ENCODE measurements around the gene ESRRA.

ESRRA gene

DNA sequence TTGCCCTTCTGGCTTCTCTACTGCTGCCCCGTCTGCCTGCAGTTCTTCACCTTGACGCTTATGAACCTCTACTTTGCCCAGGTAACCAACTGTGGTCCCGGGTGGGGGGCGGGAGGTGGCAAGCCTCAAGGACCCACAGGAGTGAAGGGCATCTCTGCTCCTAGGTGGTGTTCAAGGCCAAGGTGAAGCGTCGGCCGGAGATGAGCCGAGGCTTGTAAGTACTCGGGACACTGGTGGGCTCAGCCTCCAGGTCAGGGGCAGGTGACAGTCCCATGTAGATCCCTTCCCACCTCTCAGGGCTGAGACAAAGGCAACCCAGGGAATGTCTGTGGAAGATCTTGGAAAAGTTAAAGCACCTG is 18.5 kb upstream of the ESRRA start:
- POLR2A ChIA-PET (ENCODE audit: low non-redundant PET) = interaction anchor here (0.8 kb wide), 1 partner anchor 11 kb away, joined by 5 read pairs; no protein-coding TSS in a partner anchor
- CTCF ChIA-PET = interaction anchor here (0.7 to 1.1 kb wide), 2 partner anchors 15 to 168 kb away, joined by 3 to 5 read pairs; no protein-coding TSS in a partner anchor
- peak overlapping the region; percentile 97 for H3K27ac ChIP-seq
- no peak for DNase-seq (ENCODE audit: low spot score)
- TF ChIP-seq, protein P1, sequence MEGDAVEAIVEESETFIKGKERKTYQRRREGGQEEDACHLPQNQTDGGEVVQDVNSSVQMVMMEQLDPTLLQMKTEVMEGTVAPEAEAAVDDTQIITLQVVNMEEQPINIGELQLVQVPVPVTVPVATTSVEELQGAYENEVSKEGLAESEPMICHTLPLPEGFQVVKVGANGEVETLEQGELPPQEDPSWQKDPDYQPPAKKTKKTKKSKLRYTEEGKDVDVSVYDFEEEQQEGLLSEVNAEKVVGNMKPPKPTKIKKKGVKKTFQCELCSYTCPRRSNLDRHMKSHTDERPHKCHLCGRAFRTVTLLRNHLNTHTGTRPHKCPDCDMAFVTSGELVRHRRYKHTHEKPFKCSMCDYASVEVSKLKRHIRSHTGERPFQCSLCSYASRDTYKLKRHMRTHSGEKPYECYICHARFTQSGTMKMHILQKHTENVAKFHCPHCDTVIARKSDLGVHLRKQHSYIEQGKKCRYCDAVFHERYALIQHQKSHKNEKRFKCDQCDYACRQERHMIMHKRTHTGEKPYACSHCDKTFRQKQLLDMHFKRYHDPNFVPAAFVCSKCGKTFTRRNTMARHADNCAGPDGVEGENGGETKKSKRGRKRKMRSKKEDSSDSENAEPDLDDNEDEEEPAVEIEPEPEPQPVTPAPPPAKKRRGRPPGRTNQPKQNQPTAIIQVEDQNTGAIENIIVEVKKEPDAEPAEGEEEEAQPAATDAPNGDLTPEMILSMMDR (conservative IDR thresholded peaks at IDR 0.05; ENCODE audit: low read depth) = no peak

DNA sequence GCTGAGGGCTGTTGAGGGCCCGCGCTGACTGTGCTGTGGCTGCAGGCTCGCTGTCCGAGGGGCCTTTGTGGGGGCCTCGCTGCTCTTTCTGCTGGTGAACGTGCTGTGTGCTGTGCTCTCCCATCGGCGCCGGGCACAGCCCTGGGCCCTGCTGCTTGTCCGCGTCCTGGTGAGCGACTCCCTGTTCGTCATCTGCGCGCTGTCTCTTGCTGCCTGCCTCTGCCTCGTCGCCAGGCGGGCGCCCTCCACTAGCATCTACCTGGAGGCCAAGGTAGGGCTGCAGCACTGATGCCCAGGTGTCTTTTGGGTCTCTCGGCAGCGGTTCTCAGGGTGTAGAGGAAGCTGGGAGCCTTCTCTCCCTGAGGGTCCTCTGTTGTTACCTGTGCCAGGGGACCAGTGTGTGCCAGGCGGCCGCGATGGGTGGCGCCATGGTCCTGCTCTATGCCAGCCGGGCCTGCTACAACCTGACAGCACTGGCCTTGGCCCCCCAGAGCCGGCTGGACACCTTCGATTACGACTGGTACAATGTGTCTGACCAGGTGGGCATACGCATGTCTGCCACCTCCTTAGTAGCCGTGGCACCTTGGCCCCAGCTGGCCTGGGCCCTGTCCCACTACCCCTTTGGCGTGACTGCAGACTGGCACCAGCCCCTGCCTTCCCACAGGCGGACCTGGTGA is 17.5 kb upstream of the ESRRA start:
- DNase-seq (ENCODE audit: low spot score) = no peak
- TF ChIP-seq, protein P1 (conservative IDR thresholded peaks at IDR 0.05; ENCODE audit: low read depth) = no peak
- peak overlapping the region; percentile 97 for H3K27ac ChIP-seq
- CTCF ChIA-PET = interaction anchor here (0.5 to 2.0 kb wide), 3 partner anchors 13 to 37 kb away, joined by 3 to 12 read pairs (median 5); partner anchors contain the start of gene CATSPERZ
- POLR2A ChIA-PET (ENCODE audit: low non-redundant PET) = interaction anchor here (0.6 to 0.8 kb wide), 2 partner anchors 12 to 13 kb away, joined by 5 to 7 read pairs; no protein-coding TSS in a partner anchor

DNA sequence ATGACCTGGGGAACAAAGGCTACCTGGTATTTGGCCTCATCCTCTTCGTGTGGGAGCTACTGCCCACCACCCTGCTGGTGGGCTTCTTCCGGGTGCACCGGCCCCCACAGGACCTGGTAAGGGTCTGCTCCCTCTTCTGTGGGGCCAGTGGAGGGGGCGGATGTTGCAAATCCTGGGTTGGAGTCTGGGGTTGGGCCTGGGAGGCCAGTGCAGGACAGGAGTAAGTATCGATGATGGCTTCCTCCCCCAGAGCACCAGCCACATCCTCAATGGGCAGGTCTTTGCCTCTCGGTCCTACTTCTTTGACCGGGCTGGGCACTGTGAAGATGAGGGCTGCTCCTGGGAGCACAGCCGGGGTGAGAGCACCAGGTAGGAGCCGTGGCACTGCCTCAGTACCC is 17.0 kb upstream of the ESRRA start:
- CTCF ChIA-PET = interaction anchor here (0.5 to 2.0 kb wide), 2 partner anchors 13 to 37 kb away, joined by 3 to 12 read pairs; no protein-coding TSS in a partner anchor
- POLR2A ChIA-PET (ENCODE audit: low non-redundant PET) = no interaction called here
- no peak for DNase-seq (ENCODE audit: low spot score)
- TF ChIP-seq, protein P1 (conservative IDR thresholded peaks at IDR 0.05; ENCODE audit: low read depth) = no peak
- peak overlapping the region; percentile 97 for H3K27ac ChIP-seq

DNA sequence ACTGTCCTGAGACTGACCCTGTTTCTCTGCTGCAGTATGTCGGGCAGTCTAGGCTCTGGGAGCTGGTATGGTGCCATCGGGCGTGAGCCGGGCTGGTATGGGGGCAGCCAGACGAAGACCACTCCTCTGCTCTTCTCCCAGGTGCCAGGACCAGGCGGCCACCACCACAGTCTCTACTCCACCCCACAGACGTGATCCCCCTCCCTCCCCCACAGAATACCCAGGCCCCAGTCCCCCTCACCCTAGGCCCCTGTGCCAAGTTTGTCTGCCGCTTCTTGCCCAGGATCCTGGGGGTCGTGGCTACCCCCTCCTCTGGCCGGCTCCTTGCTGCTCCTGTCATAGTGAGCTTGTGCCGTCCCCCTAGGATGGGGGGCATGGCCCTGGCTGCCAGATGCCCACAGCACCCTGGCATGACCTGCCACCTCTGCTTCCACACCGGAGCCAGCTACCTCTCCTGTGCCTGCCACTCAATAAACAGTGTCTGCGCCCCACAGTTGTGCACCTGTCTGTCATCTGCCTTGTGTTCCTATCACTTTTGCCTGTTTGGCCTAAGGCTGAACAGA is 16.2 kb upstream of the ESRRA start:
- POLR2A ChIA-PET (ENCODE audit: low non-redundant PET) = no interaction called here
- TF ChIP-seq, protein P1 (conservative IDR thresholded peaks at IDR 0.05; ENCODE audit: low read depth) = no peak
- CTCF ChIA-PET = interaction anchor here (0.6 to 2.0 kb wide), 4 partner anchors 10 to 16 kb away, joined by 4 to 12 read pairs (median 4); no protein-coding TSS in a partner anchor

DNA sequence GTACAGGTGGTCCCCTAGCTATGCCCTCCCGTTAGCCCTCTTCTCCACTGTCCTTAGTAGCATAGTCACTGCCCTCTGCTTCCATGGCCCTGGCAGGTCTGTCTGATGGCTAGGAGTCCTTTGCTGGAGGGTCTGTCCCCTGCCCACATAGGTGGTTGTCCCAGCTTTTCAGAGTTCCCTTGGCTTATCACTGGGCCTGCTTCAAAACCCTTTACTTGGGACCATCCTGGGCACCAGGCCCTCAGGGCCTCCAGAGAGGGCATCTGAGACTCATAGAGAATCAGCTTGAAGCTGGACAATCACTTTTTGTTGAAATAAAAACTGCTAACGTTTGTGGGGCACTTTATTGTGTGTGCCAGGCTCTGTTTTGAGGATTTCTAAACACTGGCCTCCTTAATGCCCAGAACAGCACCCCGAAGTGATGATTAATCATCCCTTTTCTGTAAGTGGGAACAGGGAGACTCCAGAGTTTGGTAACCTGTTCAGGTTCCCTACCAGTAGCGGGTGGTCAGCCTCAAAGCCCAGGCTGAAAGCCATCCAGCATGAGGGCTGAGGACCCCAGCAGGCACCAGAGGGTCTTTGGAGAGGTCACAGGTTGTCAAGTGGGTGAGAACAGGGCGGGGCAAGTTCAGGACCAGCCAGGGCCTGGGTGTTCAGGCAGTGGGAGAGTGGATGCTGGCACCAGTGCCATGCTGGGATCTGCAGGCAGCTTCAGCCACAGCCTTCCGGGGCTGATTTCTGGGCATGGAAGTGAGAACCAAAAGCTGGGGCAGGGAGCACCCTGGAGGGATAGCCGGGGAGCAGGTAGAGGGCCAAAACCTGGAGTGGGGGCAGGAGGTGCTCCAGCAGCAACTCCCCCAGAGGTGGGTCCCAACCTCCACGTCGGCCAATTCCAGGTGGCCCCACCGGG is 14.7 kb upstream of the ESRRA start:
- H3K27ac ChIP-seq = peak overlapping the region; percentile 97
- CTCF ChIA-PET = interaction anchor here (0.6 to 0.7 kb wide), 2 partner anchors 11 to 25 kb away, joined by 3 to 4 read pairs; no protein-coding TSS in a partner anchor
- POLR2A ChIA-PET (ENCODE audit: low non-redundant PET) = no interaction called here
- DNase-seq (ENCODE audit: low spot score) = no peak
- TF ChIP-seq, protein P1 (conservative IDR thresholded peaks at IDR 0.05; ENCODE audit: low read depth) = no peak

More for the DNA sequence above, 16.2 kb upstream of the ESRRA start:
- H3K27ac ChIP-seq = peak overlapping the region; percentile 97; the same call in 1 of the 2 replicates
- DNase-seq (ENCODE audit: low spot score) = no peak

DNA sequence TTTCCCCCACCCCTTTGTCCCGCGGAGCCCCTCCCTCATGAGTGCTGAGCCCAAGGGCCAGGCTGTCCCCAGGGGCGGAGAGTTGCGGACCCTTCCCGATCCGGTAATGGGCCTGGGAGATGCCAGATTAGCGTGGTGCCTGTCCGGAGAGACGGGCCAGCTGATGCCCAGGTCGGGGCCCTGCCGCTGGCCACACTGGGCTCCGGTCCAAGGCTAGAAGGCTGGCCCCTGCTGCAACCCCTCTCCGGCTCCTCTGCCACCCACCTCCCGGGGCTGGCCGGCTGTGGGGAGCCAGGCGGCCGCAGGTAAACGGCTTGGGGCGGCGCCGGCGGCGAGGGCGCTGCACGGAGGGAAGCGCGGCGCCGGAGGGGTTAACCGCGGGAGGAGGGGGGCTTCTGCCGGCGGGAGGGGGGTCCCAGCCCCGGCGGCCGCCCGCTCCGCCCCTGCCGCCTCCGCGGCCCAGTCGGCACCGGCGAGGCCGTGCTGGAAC is 14.0 kb upstream of the ESRRA start, which contains the start of gene KCNK4:
Gene KCNK4, plus strand, starts transcription at position 41 of the 490 bp plus-strand sequence. CDS start 1,717 bp downstream, outside the sequence.
- POLR2A ChIA-PET (ENCODE audit: low non-redundant PET) = no interaction called here

More for the DNA sequence above, 14.0 kb upstream of the ESRRA start, which contains the start of gene KCNK4:
- TF ChIP-seq, protein P1 (conservative IDR thresholded peaks at IDR 0.05; ENCODE audit: low read depth) = no peak
- no peak for DNase-seq (ENCODE audit: low spot score)
- CTCF ChIA-PET = interaction anchor here (0.5 to 0.7 kb wide), 2 partner anchors 10 to 285 kb away, joined by 3 read pairs; no protein-coding TSS in a partner anchor
- peak within 1 kb of the TSS; percentile 97 for H3K27ac ChIP-seq
